ENCODE data around the gene TSC22D3.

Gene TSC22D3

GRCh38 chrX:107731831-107732502 lies 43.6 kb downstream of the TSC22D3 start:
- no peak overlapping the region for H3K4me3 ChIP-seq (ENCODE audit: low read depth in 1 of 2, low read length in 2 of 2)
- no peaks in the 10 kb centered on the region for H3K4me1 ChIP-seq (ENCODE audit: insufficient read depth, low read length)
- no peak for ATAC-seq (ENCODE audit: insufficient read depth, low read depth)
- no peaks in the 10 kb centered on the region for H3K79me2 ChIP-seq (ENCODE audit: insufficient read depth, low read length)
- DNase-seq, result no peak
- H3K4me2 ChIP-seq (ENCODE audit: insufficient read depth, low read length), result no peak overlapping the region
- no peaks in the 10 kb centered on the region for H4K20me1 ChIP-seq (ENCODE audit: insufficient read depth, low read length)
- TF ChIP-seq CTCF (IDR thresholded peaks at IDR 0.05; ENCODE audit: borderline replicate concordance, extremely low read depth, low read length, poor library complexity, severe bottlenecking) (no peak), EZH2 (IDR thresholded peaks at IDR 0.05; ENCODE audit: borderline replicate concordance, low read depth, low read length, severe bottlenecking) (no peak)
- no peak overlapping the region for H2AFZ ChIP-seq (ENCODE audit: low read depth, low read length)
- no peak overlapping the region for H3K9ac ChIP-seq (ENCODE audit: low read depth, low read length)
- no peak overlapping the region for H3K27ac ChIP-seq (ENCODE audit: low read length)
- H3K36me3 ChIP-seq (ENCODE audit: insufficient read depth, low read length), result no peaks in the 10 kb centered on the region
- H3K27me3 ChIP-seq (ENCODE audit: insufficient read depth, low read length, poor library complexity), result no peaks in the 10 kb centered on the region
- H3K9me3 ChIP-seq (ENCODE audit: insufficient read depth, low read length, severe bottlenecking), result no peaks in the 10 kb centered on the region

GRCh38 chrX:107730991-107731766 lies 44.4 kb downstream of the TSC22D3 start:
- Histone ChIP-seq H3K27ac (ENCODE audit: low read length) (no peak overlapping the region), H3K4me1 (ENCODE audit: insufficient read depth, low read length) (no peaks in the 10 kb centered on the region), H3K79me2 (ENCODE audit: insufficient read depth, low read length) (no peaks in the 10 kb centered on the region), H3K27me3 (ENCODE audit: insufficient read depth, low read length, poor library complexity) (no peaks in the 10 kb centered on the region), H2AFZ (ENCODE audit: low read depth, low read length) (no peak overlapping the region), H4K20me1 (ENCODE audit: insufficient read depth, low read length) (no peaks in the 10 kb centered on the region), H3K9me3 (ENCODE audit: insufficient read depth, low read length, severe bottlenecking) (no peaks in the 10 kb centered on the region), H3K4me2 (ENCODE audit: insufficient read depth, low read length) (no peak overlapping the region), H3K9ac (ENCODE audit: low read depth, low read length) (no peak overlapping the region), H3K4me3 (ENCODE audit: low read depth in 1 of 2, low read length in 2 of 2) (no peak overlapping the region), H3K36me3 (ENCODE audit: insufficient read depth, low read length) (no peaks in the 10 kb centered on the region)
- TF ChIP-seq EZH2 (IDR thresholded peaks at IDR 0.05; ENCODE audit: borderline replicate concordance, low read depth, low read length, severe bottlenecking) (no peak), CTCF (IDR thresholded peaks at IDR 0.05; ENCODE audit: borderline replicate concordance, extremely low read depth, low read length, poor library complexity, severe bottlenecking) (no peak)
- DNase-seq (no peak), ATAC-seq (ENCODE audit: insufficient read depth, low read depth) (no peak)

GRCh38 chrX:107730298-107730655 lies 45.3 kb downstream of the TSC22D3 start:
- no peaks in the 10 kb centered on the region for H3K9me3 ChIP-seq (ENCODE audit: insufficient read depth, low read length, severe bottlenecking)
- no peak overlapping the region for H3K4me2 ChIP-seq (ENCODE audit: insufficient read depth, low read length)
- no peaks in the 10 kb centered on the region for H3K4me1 ChIP-seq (ENCODE audit: insufficient read depth, low read length)
- H3K4me3 ChIP-seq (ENCODE audit: low read depth in 1 of 2, low read length in 2 of 2), result no peak overlapping the region
- no peaks in the 10 kb centered on the region for H4K20me1 ChIP-seq (ENCODE audit: insufficient read depth, low read length)
- no peak overlapping the region for H3K9ac ChIP-seq (ENCODE audit: low read depth, low read length)
- TF ChIP-seq CTCF (IDR thresholded peaks at IDR 0.05; ENCODE audit: borderline replicate concordance, extremely low read depth, low read length, poor library complexity, severe bottlenecking) (no peak), EZH2 (IDR thresholded peaks at IDR 0.05; ENCODE audit: borderline replicate concordance, low read depth, low read length, severe bottlenecking) (no peak)
- H3K36me3 ChIP-seq (ENCODE audit: insufficient read depth, low read length), result no peaks in the 10 kb centered on the region
- no peak for ATAC-seq (ENCODE audit: insufficient read depth, low read depth)
- no peaks in the 10 kb centered on the region for H3K79me2 ChIP-seq (ENCODE audit: insufficient read depth, low read length)
- no peaks in the 10 kb centered on the region for H3K27me3 ChIP-seq (ENCODE audit: insufficient read depth, low read length, poor library complexity)
- H2AFZ ChIP-seq (ENCODE audit: low read depth, low read length), result no peak overlapping the region
- no peak for DNase-seq
- H3K27ac ChIP-seq (ENCODE audit: low read length), result no peak overlapping the region
